Body of pancreas (tissue), 4 donors: ENCODE data around the gene TMEM255B. TPM values are rescaled to one million over a fixed set of nuclear protein-coding genes. Genes with fewer than 3 reads are reported as not detected.
A peak's percentile ranks its signal among the peaks of the same experiment; 100 is the strongest.
"Not testable (repeated sequence)": the region's sequence is repeated elsewhere in the genome, so short reads cannot be mapped to it uniquely, and the experiment has no call there.

Experiments used
- ATAC-seq: fragments of 150-250 bp; one replicate; pipeline ENCODE4 v1.9.1; 2016
- DNase-seq, 4 donors: peaks; one replicate each; pipeline ENCODE4 v3.0.0-alpha.2; 2019
- H3K27ac ChIP-seq, 4 donors: fragments of 200-600 bp; sonication (generic); 1 replicate in 3 of 4; 2 replicates in 1 of 4; pipeline versions ENCODE4 v1.5.1 to v1.6.1; 2016 to 2019; ENCODE audit warnings: mild to moderate bottlenecking in 1 of 4, mixed read lengths in 1 of 4, moderate library complexity in 1 of 4
- H3K27me3 ChIP-seq, 2 donors: fragments of 200-600 bp; sonication (generic); one replicate each; pipeline ENCODE4 v1.6.0; 2016; ENCODE audit warnings: mild to moderate bottlenecking in 1 of 2
- H3K36me3 ChIP-seq, 2 donors: fragments of 200-600 bp; sonication (generic); replicated peaks in 1 of 2; 2 replicates each; pipeline ENCODE4 v1.5.1; 2016; ENCODE audit warnings: low read depth in 2 of 2; ENCODE audit not compliant: insufficient read depth in 1 of 2
- H3K4me1 ChIP-seq: fragments of 200-600 bp; sonication (generic); one replicate; pipeline ENCODE4 v1.6.0; 2016
- H3K4me3 ChIP-seq, 2 donors: fragments of 200-600 bp; sonication (generic); 1 replicate in 1 of 2; 2 replicates in 1 of 2; pipeline ENCODE4 v1.5.1; 2016 to 2019
- H3K9me3 ChIP-seq, 3 donors: fragments of 200-600 bp; sonication (generic); 1 replicate in 2 of 3; 2 replicates in 1 of 3; pipeline ENCODE4 v1.5.1; 2016
- CTCF ChIP-seq, 7 experiments: fragments of 450-650 bp in 4 of 7; fragments of 200-600 bp in 3 of 7; sonication (generic) in 3 of 7; IDR thresholded peaks; one replicate each; pipeline ENCODE4 v1.5.1; 2016 to 2019; ENCODE audit warnings: antibody characterized with exemption in 7 of 7
- POLR2A ChIP-seq, 3 donors: fragments of 450-650 bp; IDR thresholded peaks; one replicate each; pipeline ENCODE4 v1.6.1; 2016; ENCODE audit warnings: antibody characterized with exemption in 3 of 3, mild to moderate bottlenecking in 2 of 3
- WGBS, 2 donors: methylation state at CpG; one replicate each; pipeline ENCODE4 v1.1.5; 2017; 5-methylcytosine and 5-hydroxymethylcytosine counted together
- intact Hi-C: fragments of 100-400 bp; cut with DNase I; formaldehyde crosslinking; loops from one replicate; pipeline ENCODE4 v1.15.1; 2023
- total RNA-seq, 2 donors: library from RNA; depleted of rRNA; stranded (reverse); fragments of >200 nt; gene quantifications; one replicate each; pipeline ENCODE4 v1.1.0, GENCODE V29; 2016

TMEM255B gene
- total RNA-seq, 2 donors from 2014 or later, result 1.0 to 4.6 TPM

GRCh38 chr13:113749507-113749906 is 9.5 kb upstream of the TMEM255B start:
- Histone ChIP-seq H3K27me3 (no peaks in the 10 kb centered on the region), H3K9me3 (no peaks in the 10 kb centered on the region), H3K27ac (no peak overlapping the region), H3K4me1 (no peaks in the 10 kb centered on the region), H3K4me3 (no peak overlapping the region), H3K36me3 (no peaks in the 10 kb centered on the region)
- no peak for TF ChIP-seq CTCF (IDR thresholded peaks at IDR 0.05)
- TF ChIP-seq POLR2A (IDR thresholded peaks at IDR 0.05), result no peak
- ATAC-seq (no peak), DNase-seq (peak in 1 of 4 donors; percentile 2)
- 86% methylated on average over 6 to 12 of the region's 13 CpGs for WGBS, 2 donors
- intact Hi-C loops, result no loop called here

GRCh38 chr13:113749967-113750366 is 9.1 kb upstream of the TMEM255B start:
- H3K36me3 ChIP-seq, result no peaks in the 10 kb centered on the region
- intact Hi-C loops, result no loop called here
- TF ChIP-seq CTCF (IDR thresholded peaks at IDR 0.05), result no peak
- TF ChIP-seq POLR2A (IDR thresholded peaks at IDR 0.05), result no peak
- DNase-seq, result no peak
- H3K9me3 ChIP-seq, result no peaks in the 10 kb centered on the region
- no peak overlapping the region for H3K27ac ChIP-seq
- no peak for ATAC-seq
- 85 to 96% methylated on average over 3 to 9 of the region's 11 CpGs for WGBS, 2 donors
- no peaks in the 10 kb centered on the region for H3K27me3 ChIP-seq
- no peak overlapping the region for H3K4me3 ChIP-seq
- H3K4me1 ChIP-seq, result no peaks in the 10 kb centered on the region

GRCh38 chr13:113750554-113751399 is 8.2 kb upstream of the TMEM255B start:
- TF ChIP-seq CTCF (IDR thresholded peaks at IDR 0.05) (no peak), POLR2A (IDR thresholded peaks at IDR 0.05) (no peak)
- WGBS, 2 donors, result 77 to 79% methylated on average over 23 of the region's 23 CpGs
- Histone ChIP-seq H3K4me1 (no peaks in the 10 kb centered on the region), H3K4me3 (no peak overlapping the region), H3K27ac (no peak overlapping the region), H3K9me3 (no peaks in the 10 kb centered on the region), H3K27me3 (no peaks in the 10 kb centered on the region), H3K36me3 (no peaks in the 10 kb centered on the region)
- intact Hi-C loops, result no loop called here
- DNase-seq (no peak), ATAC-seq (no peak)

GRCh38 chr13:113751491-113751890 is 7.5 kb upstream of the TMEM255B start:
- H3K4me3 ChIP-seq, result no peak overlapping the region
- intact Hi-C loops, result no loop called here
- no peak overlapping the region for H3K27ac ChIP-seq
- no peak for DNase-seq
- 87 to 90% methylated on average over 8 to 19 of the region's 19 CpGs for WGBS, 2 donors
- no peaks in the 10 kb centered on the region for H3K27me3 ChIP-seq
- no peak for TF ChIP-seq CTCF (IDR thresholded peaks at IDR 0.05)
- no peak for TF ChIP-seq POLR2A (IDR thresholded peaks at IDR 0.05)
- H3K9me3 ChIP-seq, result no peaks in the 10 kb centered on the region
- H3K36me3 ChIP-seq, result no peaks in the 10 kb centered on the region
- no peak for ATAC-seq
- H3K4me1 ChIP-seq, result no peaks in the 10 kb centered on the region

GRCh38 chr13:113752211-113752986 is 6.6 kb upstream of the TMEM255B start:
- ATAC-seq, H3K27me3 ChIP-seq, intact Hi-C loops, H3K4me3 ChIP-seq, H3K4me1 ChIP-seq, H3K27ac ChIP-seq, H3K9me3 ChIP-seq, H3K36me3 ChIP-seq, DNase-seq: not testable (repeated sequence)
- WGBS, 2 donors, result 87 to 92% methylated on average over 30 to 55 of the region's 78 CpGs
